GM12878 (cell line): ENCODE results near the gene ARRDC4. TPM values are rescaled to one million over a fixed set of nuclear protein-coding genes. Genes with fewer than 3 reads are reported as not detected.

Experiments
- ATAC-seq: fragments of 200-7000 bp; cut with Tn5 transposase; 3 replicates; pipeline ENCODE4 v1.9.1; 2020; ENCODE audit warnings: mild to moderate bottlenecking, moderate library complexity
- BruUV-seq: library from RNA; stranded (reverse); fragments of 400-500 nt; replicated peaks from 2 replicates; lab custom pipeline; 2021; lab: Mats Ljungman, UMichigan
- CTCF ChIA-PET: fragments of 300-600 bp; sonication (Branson Sonifier 250); formaldehyde crosslinking; extraction: SDS; loops from one replicate; lab custom pipeline; 2021; ENCODE audit warnings: inconsistent platforms; lab: Yijun Ruan, JAX
- POLR2A ChIA-PET: fragments of 350-600 bp; formaldehyde crosslinking; extraction: SDS; loops from one replicate; lab custom pipeline; 2021; ENCODE audit warnings: inconsistent platforms; lab: Charles Lee
- RAD21 ChIA-PET: fragments of 300-600 bp; sonication (Branson Sonifier 250); formaldehyde crosslinking; loops from one replicate; lab custom pipeline; 2023; ENCODE audit warnings: antibody characterized with exemption; ENCODE audit not compliant: unreplicated experiment; lab: Charles Lee
- SMC1A ChIA-PET: fragments of 300-600 bp; sonication (Branson Sonifier 250); formaldehyde crosslinking; loops from one replicate; lab custom pipeline; 2023; ENCODE audit not compliant: unreplicated experiment, uncharacterized antibody; lab: Charles Lee
- DNase-seq: peaks from one replicate; pipeline ENCODE4 v3.0.0-alpha.2; 2011; ENCODE audit warnings: low read depth, low spot score
- FAIRE-seq: peaks from 3 replicates; lab custom pipeline; 2011; peaks lifted over from hg19 to GRCh38; lab: Jason Lieb, UNC
- H2AFZ ChIP-seq: 2 replicates; pipeline ENCODE4 v1.6.0; 2011; ENCODE audit warnings: low read depth, low read length, control low read depth; ENCODE audit not compliant: control insufficient read depth
- H3K27ac ChIP-seq: 2 replicates; pipeline ENCODE4 v1.5.1; 2011; ENCODE audit warnings: control low read depth; ENCODE audit not compliant: control insufficient read depth, insufficient read depth
- H3K27me3 ChIP-seq, 2 experiments: replicated peaks in 1 of 2; 2 replicates each; pipeline versions ENCODE4 v1.6.0 to v1.6.1; 2011; ENCODE audit warnings: low read length in 1 of 2; ENCODE audit not compliant: control insufficient read depth in 2 of 2, insufficient read depth in 2 of 2
- H3K36me3 ChIP-seq, 2 experiments: 2 replicates each; pipeline ENCODE4 v1.5.1; 2011; ENCODE audit warnings: low read length in 1 of 2; ENCODE audit not compliant: control insufficient read depth in 2 of 2, insufficient read depth in 2 of 2
- H3K4me1 ChIP-seq: 2 replicates; pipeline ENCODE4 v1.6.1; 2011; ENCODE audit warnings: mild to moderate bottlenecking, low read length, moderate library complexity, mixed read lengths; ENCODE audit not compliant: control insufficient read depth, insufficient read depth
- H3K4me2 ChIP-seq: 2 replicates; pipeline ENCODE4 v1.6.0; 2011; ENCODE audit warnings: control low read depth; ENCODE audit not compliant: control insufficient read depth, insufficient read depth
- H3K4me3 ChIP-seq: fragments of 200-600 bp; sonication (generic); 2 replicates; pipeline ENCODE4 v1.5.1; 2016
- H3K79me2 ChIP-seq: 2 replicates; pipeline ENCODE4 v1.6.0; 2011; ENCODE audit warnings: low read length; ENCODE audit not compliant: control insufficient read depth, insufficient read depth
- H3K9ac ChIP-seq: 2 replicates; pipeline ENCODE4 v1.8.0; 2011; ENCODE audit warnings: low read length, control low read depth, mixed read lengths; ENCODE audit not compliant: control insufficient read depth, insufficient read depth
- H3K9me3 ChIP-seq: replicated peaks from 3 replicates; pipeline ENCODE4 v1.5.1; 2011; ENCODE audit warnings: mild to moderate bottlenecking, low read length; ENCODE audit not compliant: control insufficient read depth, insufficient read depth
- H4K20me1 ChIP-seq: 2 replicates; pipeline ENCODE4 v1.6.0; 2011; ENCODE audit not compliant: control insufficient read depth, insufficient read depth
- BHLHE40 ChIP-seq, 2 experiments: fragments of 450-650 bp in 1 of 2; IDR thresholded peaks; 2 replicates each; pipeline ENCODE4 v1.6.1; 2011 to 2017; ENCODE audit warnings: low read depth in 2 of 2, borderline replicate concordance in 1 of 2, improper control_type of control experiment in 1 of 2, low read length in 1 of 2, mild to moderate bottlenecking in 1 of 2
- CHD4 ChIP-seq: fragments of 200-600 bp; sonication (generic); IDR thresholded peaks from 2 replicates; pipeline ENCODE4 v1.6.1; 2016; ENCODE audit warnings: mild to moderate bottlenecking
- GATAD2B ChIP-seq: fragments of 450-650 bp; conservative IDR thresholded peaks from 2 replicates; pipeline ENCODE4 v1.6.1; 2017; ENCODE audit warnings: low read depth, mild to moderate bottlenecking, moderate library complexity
- HDAC2 ChIP-seq: fragments of 200-600 bp; sonication (generic); IDR thresholded peaks from 2 replicates; pipeline ENCODE4 v1.6.1; 2017
- MAX ChIP-seq: IDR thresholded peaks from 2 replicates; pipeline ENCODE4 v1.6.1; 2012; ENCODE audit warnings: low read depth, low read length, improper control_type of control experiment
- MEF2A ChIP-seq: IDR thresholded peaks from 2 replicates; pipeline ENCODE4 v1.6.1; 2011; ENCODE audit warnings: low read depth, mild to moderate bottlenecking, low read length, moderate library complexity; ENCODE audit not compliant: insufficient read depth
- RCOR1 ChIP-seq: conservative IDR thresholded peaks from 2 replicates; pipeline ENCODE4 v1.6.1; 2012; ENCODE audit warnings: low read depth, low read length, improper control_type of control experiment
- TAF1 ChIP-seq: IDR thresholded peaks from 2 replicates; pipeline ENCODE4 v1.6.1; 2011; ENCODE audit warnings: mild to moderate bottlenecking, low read depth, low read length, borderline replicate concordance
- TBL1XR1 ChIP-seq: IDR thresholded peaks from 2 replicates; pipeline ENCODE4 v1.6.1; 2012; ENCODE audit warnings: low read depth, low read length, improper control_type of control experiment
- TCF12 ChIP-seq: IDR thresholded peaks from 2 replicates; pipeline ENCODE4 v1.6.1; 2011; ENCODE audit warnings: low read depth, mild to moderate bottlenecking, low read length
- ZBED1 ChIP-seq: IDR thresholded peaks from 2 replicates; pipeline ENCODE4 v1.6.1; 2016; ENCODE audit warnings: borderline replicate concordance
- ZBTB40 ChIP-seq: fragments of 450-650 bp; IDR thresholded peaks from 2 replicates; pipeline ENCODE4 v1.6.1; 2016; ENCODE audit warnings: mild to moderate bottlenecking, moderate library complexity, borderline replicate concordance
- WGBS: methylation state at CpG from one replicate; pipeline ENCODE4 v1.1.6; 2016; ENCODE audit warnings: low lambda C conversion rate; ENCODE audit not compliant: insufficient replicate concordance, insufficient coverage; ENCODE audit errors: missing lambda C conversion rate; 5-methylcytosine and 5-hydroxymethylcytosine counted together
- in situ Hi-C: fragments of 300-500 bp; cut with MboI; formaldehyde crosslinking; loops from 9 replicates; pipeline ENCODE4 v1.14.3; 2018; ENCODE audit warnings: mixed read lengths
- intact Hi-C: fragments of 100-400 bp; cut with micrococcal nuclease; formaldehyde crosslinking; loops from one replicate; pipeline ENCODE4 v1.14.2; 2022; ENCODE audit not compliant: unreplicated experiment
- polyA plus RNA-seq, 11 experiments: library from polyadenylated mRNA; depleted of rRNA in 4 of 11; unstranded in 6 of 11; stranded (reverse) in 5 of 11; fragments of >200 nt; fragmentation: Nextera tagmentation in 4 of 11; fragmentation: Illumina TruSeq in 1 of 11; extraction: Ambion mirVana in 4 of 11; extraction: Trizol in 1 of 11; gene quantifications; 1 replicate in 1 of 11; 2 replicates in 10 of 11; pipeline versions ENCODE4 v1.2.1 to v1.2.3, GENCODE V29; 2011 to 2016; ENCODE audit warnings: inconsistent platforms in 2 of 11, missing spikeins in 2 of 11, low read depth in 1 of 11
- total RNA-seq, 4 experiments: library from RNA; depleted of rRNA in 3 of 4; stranded (reverse); fragments of >200 nt in 3 of 4; fragmentation: Illumina TruSeq in 1 of 4; extraction: Trizol in 1 of 4; gene quantifications; 2 replicates each; pipeline versions ENCODE4 v1.2.1 to v1.2.3, GENCODE V29; 2013 to 2021

The ARRDC4 gene
- total and polyA plus RNA-seq, 10 of the 15 experiments (the other 5 are each of a cell fraction or from before 2014, with no cell fraction given) = 0.03 to 0.54 (median 0.07) TPM

GRCh38 chr15:97947465-97948260 is 12.8 kb upstream of the ARRDC4 start:
- Histone ChIP-seq H2AFZ (no peak overlapping the region), H3K9ac (no peak overlapping the region), H3K4me3 (no peak overlapping the region), H3K27me3 (no peaks in the 10 kb centered on the region), H3K27ac (no peak overlapping the region), H3K4me2 (no peak overlapping the region), H3K9me3 (no peaks in the 10 kb centered on the region), H3K79me2 (no peaks in the 10 kb centered on the region), H3K36me3 (no peaks in the 10 kb centered on the region), H4K20me1 (no peaks in the 10 kb centered on the region), H3K4me1 (no peaks in the 10 kb centered on the region)
- CTCF ChIA-PET = interaction anchor here (0.5 kb wide), 1 partner anchor 430 kb away, joined by 3 read pairs; no protein-coding TSS in a partner anchor
- RAD21 ChIA-PET = no interaction called here
- ATAC-seq (no peak), DNase-seq (no peak), FAIRE-seq (no peak)
- SMC1A ChIA-PET = no interaction called here
- BruUV-seq = no TSS peak
- intact Hi-C loops (no loop called here), in situ Hi-C loops (no loop called here)
- WGBS = 48% methylated on average over 14 of the region's 14 CpGs
- no peak for TF ChIP-seq CHD4
- no peak for TF ChIP-seq ZBED1
- no peak for TF ChIP-seq GATAD2B
- TF ChIP-seq MEF2A = no peak
- no peak for TF ChIP-seq MAX
- TF ChIP-seq TBL1XR1 = no peak
- POLR2A ChIA-PET = no interaction called here

GRCh38 chr15:97953254-97953653 is 7.2 kb upstream of the ARRDC4 start:
- Histone ChIP-seq H3K36me3 (no peaks in the 10 kb centered on the region), H3K9me3 (no peaks in the 10 kb centered on the region), H3K4me3 (no peak overlapping the region), H2AFZ (no peak overlapping the region), H3K9ac (no peak overlapping the region), H3K79me2 (no peaks in the 10 kb centered on the region), H3K4me2 (no peak overlapping the region), H3K27ac (no peak overlapping the region), H4K20me1 (no peaks in the 10 kb centered on the region), H3K27me3 (no peaks in the 10 kb centered on the region), H3K4me1 (no peaks in the 10 kb centered on the region)
- FAIRE-seq (no peak), DNase-seq (no peak), ATAC-seq (no peak)
- RAD21 ChIA-PET = no interaction called here
- CTCF ChIA-PET = no interaction called here
- 29% methylated on average over 6 of the region's 6 CpGs for WGBS
- SMC1A ChIA-PET = no interaction called here
- intact Hi-C loops (no loop called here), in situ Hi-C loops (no loop called here)
- BruUV-seq = no TSS peak
- TF ChIP-seq HDAC2 (no peak), TCF12 (no peak), ZBTB40 (no peak), TAF1 (no peak), RCOR1 (no peak), BHLHE40 (IDR thresholded peaks at IDR 0.05; ENCODE audit: borderline replicate concordance in 1 of 2, low read depth in 2 of 2, low read length in 1 of 2) (no peak)
- TF ChIP-seq, all 136 proteins: peak for 0
- POLR2A ChIA-PET = no interaction called here
